HG03571 (cell line): Measurements from ENCODE around the gene DNLZ.
"Not testable (repeated sequence)": the region's sequence is repeated elsewhere in the genome, so short reads cannot be mapped to it uniquely, and the experiment has no call there.

Source experiments
- ATAC-seq: cut with Tn5 transposase; IDR thresholded peaks from one replicate; pipeline ENCODE4 v1.9.1; 2021; ENCODE audit not compliant: unreplicated experiment

DNLZ gene

DNA sequence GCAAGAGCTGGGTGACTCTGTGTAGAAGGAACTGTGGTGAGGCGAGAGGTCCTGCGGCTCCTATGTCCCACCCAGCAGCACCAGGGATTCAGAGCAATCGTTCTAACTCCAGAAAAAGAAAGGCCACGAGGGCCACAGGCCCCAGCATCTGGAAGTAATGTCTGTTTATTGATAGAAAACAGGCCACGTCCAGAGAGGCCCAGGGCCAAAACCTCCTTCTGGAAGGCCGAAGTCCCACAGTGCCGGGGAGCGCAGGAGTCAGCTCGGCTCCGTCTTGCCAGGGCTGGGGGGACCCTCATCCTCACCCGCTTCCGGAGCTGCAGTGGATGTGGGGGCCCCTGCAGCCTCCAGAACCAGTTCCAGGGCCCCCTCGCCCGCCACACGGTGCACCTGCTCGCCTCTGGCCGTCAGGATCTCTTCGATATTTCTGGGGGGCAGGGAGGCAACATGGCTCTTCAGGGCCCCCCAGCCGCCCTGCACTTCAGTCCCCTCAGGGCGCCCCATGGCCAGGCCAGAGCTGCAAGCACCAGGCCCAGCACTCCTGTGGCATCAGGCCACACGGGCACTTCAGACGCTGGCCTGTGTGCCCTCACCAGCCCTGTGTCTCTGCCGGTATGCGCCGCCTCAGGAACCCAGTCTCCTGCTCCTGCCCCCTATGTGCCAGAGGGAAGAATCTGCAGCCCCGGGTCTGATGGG, 1.6 kb downstream of the DNLZ start:
- no peak for ATAC-seq

DNA sequence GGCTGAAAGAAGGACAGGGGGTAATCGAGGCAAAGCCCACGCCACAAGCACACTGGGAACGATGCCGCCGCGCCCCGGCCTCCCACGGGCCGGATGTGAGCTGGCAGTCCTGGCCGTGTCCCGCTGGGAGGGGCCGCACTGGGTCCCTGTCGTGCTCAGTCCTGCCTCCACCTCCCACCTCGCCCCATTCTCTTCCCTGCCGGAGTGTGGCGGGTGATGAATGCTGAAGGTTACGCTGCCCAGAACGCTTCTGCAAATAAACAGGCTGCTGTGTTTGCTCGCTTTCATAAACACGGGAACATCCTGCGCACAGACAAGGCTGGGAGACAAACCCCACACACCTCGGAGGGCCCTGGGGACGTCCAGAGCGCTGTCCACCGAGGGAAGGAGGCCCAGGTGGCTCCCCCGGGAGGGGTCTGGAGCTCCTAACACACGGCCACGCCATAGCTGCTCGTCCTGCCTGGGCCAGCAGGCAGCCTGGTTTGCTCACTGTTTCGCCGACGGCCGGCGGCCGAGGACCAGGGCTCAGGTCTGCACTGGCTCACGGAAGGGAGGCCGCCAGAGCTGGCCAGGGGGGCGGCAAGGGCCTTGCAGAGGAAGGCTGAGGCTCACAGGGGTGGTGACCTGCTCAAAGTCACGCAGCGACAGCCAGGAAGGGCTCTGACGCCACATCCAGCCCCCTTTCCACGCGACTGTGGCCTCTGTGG, 2.3 kb downstream of the DNLZ start:
- ATAC-seq, result no peak

DNA sequence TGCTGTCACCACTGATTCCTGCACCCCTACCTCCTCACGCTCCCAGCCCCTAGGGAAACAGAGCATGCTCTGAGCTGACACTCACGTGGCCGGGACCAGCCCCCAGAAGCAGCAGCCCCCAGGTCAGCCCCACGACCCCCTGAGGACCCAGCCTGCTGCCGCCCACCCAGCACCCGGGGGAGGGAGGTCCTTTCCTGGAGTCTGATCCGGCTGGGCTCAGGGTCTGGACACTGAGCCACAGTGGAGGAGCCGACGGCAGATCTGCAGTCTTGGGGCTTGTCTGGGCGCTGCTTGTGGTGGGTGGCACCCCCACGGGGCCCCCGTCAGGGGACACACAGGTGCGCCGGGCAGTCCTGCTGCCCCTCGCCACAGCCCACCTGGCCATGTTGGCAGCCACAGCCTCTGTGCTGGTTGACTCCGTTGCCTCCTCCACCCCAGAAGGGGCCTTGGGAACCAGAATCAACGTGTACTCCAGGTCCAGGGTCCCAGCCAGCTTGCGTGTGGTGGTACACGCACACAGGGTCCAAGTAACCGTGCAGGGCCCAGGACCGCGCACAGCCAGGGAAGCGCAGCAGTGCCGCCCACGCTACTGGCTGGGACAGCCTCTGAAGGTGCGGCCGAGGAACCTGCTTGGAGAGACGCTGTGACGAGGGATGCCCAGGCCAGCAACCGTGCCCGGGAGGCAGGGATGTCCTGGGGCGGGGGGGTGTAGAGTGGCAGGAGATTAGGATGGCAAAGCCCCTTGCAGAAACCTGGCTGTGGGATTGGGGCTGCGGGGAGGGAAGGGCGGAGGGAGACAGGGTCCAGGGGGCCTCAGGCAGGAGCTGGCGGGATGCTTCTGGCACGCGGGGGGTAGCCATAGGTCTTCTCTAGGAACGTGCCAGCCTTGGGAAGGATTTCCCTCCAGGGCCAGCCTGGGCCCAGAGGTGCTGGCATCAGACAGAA, 3.5 kb downstream of the DNLZ start:
- ATAC-seq, result no peak

DNA sequence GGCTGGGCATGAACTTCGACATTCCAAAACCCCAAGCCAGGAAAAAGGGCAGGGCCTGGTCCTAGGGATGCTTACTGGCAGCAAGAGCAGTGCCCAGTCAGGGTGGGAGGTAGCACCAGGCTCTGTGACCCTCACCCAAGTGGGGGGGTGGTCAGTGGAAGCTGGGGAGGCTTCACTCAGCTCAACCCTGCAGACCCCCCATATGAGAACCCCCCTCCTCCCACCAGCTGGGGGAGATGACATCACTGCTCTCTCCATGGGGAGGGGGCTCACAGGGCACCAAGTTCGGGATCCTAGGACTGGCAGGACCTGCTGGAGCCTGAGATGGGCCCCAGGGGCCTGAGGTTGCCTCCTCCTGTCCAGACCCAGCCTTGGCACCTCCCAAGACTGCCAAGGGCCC, 4.7 kb downstream of the DNLZ start:
- no peak for ATAC-seq

DNA sequence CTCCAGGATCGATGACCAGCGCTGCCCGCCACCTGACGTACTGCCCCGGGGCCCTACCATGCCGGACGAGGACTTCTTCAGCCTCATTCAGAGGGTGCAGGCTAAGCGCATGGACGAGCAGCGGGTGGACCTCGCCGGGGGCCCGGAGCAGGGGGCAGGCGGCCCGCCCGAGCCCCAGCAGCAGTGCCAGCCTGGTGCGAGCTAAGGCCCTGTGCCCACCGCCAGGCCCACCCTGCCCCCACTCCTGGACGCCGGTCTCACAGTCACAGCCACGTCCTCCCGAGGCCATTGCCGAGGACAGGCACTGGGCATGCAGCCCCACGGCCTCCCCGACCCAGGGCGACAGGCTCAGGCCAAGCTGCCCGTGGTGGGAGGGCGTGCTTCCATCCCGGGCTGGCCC, 5.5 kb downstream of the DNLZ start:
- ATAC-seq, result no peak

DNA sequence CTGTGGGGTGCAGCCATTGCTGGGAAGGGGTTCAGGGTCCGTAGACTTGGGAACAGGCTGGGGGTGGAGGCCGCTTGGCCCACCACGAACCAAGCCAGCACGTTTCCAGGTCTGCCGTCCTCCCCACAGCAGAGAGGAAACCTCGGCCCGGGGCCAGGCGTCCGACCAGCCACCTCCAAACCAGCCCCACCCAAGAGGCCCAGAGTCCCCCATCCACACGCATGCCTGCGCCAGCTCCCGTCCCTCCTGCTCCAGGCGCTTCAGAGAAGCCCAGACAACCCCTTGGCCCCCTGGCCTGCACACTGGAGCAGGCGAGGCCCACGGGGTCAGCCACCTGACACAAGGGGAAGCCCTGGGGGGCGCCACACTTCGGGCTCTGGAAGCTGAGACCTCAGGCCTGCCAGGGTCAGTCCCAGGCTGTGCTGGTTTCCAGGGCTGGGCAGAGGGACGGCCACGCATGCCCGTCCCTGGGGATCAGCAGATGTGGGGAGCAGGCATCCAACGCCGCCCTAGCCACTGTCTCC, 6.3 kb downstream of the DNLZ start:
- ATAC-seq, result no peak

DNA sequence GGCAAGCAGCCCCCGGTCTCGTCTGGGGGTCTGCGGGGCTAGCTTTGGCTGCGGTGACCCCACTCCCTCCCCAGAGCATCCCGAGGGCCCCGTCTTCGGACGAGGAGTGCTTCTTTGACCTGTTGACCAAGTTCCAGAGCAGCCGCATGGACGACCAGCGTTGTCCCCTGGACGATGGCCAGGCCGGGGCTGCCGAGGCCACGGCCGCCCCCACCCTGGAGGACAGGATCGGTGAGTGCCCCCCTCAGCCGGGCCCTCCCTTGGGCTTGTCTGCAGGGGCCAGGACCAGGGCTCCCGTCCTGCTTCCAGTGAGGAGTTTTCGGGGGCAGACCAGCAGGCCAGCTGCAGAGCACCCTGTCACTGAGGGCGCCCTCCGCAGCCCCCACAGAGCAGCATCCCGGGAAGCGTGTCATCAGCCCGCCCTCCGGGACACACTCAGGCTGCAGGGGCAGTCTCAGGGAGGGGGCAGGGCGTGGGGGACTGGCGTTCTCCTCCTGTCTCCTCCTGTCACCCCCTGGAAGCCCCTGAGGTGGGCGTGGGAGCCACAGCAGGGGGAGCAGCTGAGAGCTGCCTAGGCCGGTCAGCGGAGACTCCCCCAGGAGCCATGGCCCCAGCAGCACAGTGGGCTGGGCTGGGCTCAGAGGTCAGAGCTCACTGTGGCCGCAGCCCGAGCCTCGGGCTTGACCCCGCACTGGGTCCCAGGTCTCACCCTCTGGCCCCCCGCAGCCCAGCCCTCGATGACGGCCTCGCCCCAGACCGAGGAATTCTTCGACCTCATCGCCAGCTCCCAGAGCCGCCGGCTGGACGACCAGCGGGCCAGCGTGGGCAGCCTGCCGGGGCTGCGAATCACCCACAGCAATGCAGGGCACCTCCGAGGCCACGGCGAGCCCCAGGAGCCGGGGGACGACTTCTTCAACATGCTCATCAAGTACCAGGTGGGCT, 7.7 kb downstream of the DNLZ start:
- ATAC-seq, result no peak

DNA sequence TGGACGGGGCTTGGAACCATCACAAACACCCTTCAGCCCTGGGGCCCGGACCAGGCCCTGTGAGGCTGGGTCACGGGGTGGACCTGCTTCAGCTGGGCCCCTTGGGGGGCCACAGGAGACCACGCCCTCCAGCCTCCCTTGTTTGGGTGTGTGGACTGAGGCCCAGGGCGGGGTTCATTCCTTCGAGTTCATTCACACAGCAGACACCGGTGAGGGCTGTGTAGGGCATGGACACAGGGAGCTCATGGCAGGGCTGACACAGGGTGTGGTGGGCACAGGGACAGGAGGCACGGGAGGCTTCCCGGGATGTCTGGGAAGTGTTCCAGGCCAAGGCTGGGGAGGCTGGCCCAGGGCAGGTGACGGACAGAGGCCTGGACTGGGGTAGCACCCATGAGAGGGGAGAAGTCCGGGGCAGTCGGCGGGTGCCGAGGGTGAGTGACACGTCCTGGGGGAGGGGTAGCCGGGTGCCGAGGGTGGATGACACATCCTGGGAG, 8.9 kb downstream of the DNLZ start:
- no peak for ATAC-seq

DNA sequence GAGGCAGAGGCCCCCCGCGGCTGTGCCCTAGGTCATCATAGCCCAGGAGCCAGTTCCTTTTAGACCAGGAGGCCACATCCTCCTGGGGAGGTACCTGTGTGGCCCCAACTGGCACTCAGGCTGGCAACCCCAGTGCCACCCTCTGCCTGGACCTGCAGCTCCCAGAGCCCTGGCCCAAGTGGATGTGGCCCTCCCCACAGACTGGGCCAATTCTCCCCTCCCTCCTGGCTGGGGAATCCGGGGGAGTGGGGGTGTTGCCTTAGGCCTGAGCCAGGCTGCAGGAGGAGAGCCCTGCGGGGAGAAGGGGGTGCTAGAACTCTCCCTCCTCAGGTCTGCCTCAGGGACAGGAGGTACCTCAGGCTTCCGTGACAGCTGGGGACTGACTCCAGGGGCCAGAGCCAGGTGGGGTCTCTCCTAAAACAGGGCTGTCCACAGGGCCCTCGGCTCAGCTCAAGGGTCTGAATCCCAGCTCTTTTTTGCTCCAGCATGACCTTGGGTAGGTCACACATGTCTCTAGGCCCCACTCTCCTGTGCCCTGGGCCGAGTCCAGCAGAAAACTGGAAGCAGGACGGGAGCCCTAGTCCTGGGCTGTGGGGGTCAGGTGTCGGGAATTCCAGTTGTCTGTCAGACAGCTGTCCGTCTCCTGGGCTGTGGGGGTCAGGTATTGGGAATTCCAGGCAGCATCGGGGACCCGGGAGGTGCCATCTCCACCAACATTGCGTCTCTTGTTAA, 9.6 kb downstream of the DNLZ start:
- no peak for ATAC-seq

DNA sequence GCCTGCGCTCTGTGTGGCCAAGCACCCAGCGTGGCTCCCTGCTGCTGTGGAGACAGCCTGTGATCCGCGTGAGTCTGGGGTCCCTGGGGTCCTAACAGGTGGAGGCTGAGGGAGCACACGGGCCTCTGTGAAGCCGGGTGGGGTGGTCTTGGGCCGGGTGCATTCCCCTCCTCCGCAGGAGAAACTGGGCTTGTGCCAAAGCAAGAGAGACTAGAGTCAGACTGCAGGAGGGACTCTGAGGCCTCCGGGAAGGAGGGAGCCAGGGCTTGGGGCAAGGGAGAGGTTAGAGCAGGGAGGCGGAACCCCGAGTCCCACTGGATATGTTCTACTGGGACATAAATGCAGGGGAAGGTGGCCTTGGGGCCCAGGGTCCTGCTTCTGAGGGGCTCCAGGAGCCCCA, 10.5 kb downstream of the DNLZ start:
- no peak for ATAC-seq

DNA sequence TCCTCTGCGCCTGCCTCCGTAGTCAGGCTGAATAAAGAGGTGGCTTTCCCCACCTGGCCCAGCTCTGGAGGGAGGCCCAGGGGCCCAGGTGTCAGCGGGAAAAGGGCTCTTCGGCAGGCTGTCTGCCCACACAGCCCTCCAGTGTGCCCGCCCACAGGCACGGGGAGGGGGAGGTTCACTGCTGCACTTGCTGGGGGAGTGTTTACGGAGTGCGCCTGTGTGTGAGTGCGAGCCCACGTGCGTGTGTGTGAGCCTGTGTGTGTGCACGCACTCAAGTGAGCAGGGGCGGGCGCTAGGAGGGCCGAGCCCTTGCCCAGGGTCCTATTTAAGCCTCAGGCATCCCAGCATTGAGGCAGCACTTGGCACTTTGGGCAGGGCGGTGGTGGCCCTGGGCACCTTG, 10.9 kb downstream of the DNLZ start:
- no peak for ATAC-seq

DNA sequence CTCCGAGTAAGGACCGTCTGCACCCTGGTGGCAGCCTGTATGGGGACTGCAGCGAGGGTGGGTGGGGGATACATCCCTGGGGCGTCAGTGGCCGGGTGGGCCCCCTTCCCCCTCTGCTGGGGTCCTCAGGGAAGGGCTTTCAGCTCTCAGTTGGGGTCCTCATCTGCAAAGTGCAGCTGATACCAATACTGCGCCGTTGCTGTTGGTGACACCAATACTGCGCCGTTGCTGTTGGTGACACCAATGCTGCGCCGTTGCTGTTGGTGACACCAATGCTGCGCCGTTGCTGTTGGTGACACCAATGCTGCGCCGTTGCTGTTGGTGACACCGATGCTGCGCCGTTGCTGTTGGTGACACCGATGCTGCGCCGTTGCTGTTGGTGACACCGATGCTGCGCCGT, 11.7 kb downstream of the DNLZ start:
- ATAC-seq, result not testable (repeated sequence)

DNA sequence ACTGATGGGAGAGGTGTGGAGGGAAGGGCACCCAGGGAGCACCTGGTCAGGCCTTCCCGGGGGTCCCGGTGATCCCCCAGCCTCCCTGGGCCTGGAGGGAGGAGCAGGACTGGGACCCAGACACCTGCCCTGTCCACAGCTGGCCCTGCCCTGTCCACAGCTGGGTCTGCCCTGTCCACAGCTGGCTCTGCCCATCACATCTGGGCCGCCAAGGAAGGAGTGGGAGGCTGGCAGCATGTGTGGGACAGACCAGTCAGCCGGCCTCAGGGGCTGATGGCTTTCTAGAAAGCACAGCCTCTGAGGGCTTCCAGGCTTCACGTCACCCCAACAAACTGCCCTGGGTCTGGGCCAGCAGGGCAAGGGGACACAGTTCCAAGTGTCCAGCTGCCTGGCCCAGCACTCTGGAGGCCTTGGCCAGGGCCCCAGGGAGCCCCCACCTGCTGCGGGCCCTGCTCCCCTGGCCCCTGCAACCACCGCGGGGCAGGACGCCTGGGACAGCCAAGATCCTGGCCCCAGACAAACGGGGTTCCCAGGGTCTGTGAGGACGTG, 12.2 kb downstream of the DNLZ start:
- no peak for ATAC-seq

DNA sequence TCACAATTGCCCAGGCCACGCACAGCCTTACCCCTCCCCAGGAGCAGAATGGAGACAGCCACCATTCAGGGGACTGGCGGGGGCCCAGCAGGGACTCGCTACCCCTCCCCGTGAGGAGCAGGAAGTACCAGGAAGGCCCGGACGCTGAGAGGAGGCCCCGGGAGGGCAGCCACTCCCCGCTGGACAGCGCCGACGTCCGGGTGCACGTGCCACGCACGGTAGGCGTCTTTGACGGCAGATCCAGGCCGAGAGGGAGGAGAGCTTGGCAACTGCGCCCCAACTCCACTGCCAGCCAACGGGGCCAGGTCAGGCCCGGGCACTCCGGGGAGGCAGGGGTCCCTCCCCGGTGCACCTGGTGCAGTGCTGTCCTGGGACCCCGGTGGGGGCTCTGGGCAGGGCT, 14.0 kb downstream of the DNLZ start:
- no peak for ATAC-seq

DNA sequence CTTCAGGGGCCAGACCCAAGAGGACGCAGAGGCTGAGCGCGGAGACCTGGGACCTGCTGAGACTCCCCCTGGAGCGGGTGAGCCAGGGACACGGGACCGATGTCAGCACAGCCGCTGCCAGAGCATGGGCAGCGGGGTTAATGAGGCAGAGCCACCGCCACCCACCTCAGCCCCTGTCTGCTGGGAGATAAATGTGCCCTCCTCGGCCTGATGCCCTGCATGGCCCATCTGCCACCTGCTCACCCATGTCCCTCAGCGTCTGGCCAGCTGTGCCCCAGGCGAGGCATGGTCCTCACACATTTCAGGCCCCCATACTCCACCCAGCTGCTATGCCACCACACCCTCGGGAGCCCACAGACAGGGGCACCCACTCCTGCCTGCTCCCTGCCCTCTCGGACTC, 14.9 kb downstream of the DNLZ start:
- no peak for ATAC-seq

DNA sequence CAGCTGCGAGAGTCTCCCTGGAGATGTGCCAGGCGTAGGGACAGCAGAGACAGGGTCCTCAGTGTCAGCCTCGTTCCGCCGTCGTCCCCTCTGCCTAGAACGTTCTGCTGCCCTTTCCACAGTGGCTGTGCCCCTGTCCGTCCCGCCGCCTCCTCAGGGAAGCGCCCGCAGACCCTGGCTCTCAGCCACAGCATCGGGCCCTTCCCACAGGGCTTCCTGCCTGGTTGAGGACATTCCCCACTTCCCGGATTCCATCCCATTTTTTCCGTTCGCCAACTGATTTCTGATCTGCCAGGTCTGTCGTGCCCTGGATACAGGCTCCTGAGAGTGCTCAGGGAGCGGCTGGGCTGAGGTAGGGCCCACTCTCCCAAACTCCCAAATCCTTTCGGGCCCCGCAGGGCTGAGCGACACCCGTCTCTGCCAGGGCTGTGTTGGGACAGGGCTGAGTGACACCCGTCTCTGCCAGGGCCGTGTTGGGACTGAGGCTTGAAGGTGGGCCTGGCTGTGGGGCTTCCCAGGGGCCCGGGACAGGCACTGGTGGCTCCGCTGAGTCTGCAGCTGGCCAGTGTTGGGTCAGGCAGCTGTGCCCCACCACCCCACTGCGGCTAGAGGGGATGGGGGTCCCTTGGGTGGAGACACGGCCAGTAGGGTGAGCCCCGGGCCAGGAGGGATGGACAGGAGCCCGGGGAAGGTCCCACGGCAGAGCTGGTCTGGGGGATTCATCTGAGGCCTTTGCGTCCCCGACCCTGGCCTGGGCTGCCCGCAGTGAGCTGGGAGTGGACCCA, 15.9 kb downstream of the DNLZ start:
- no peak for ATAC-seq

DNA sequence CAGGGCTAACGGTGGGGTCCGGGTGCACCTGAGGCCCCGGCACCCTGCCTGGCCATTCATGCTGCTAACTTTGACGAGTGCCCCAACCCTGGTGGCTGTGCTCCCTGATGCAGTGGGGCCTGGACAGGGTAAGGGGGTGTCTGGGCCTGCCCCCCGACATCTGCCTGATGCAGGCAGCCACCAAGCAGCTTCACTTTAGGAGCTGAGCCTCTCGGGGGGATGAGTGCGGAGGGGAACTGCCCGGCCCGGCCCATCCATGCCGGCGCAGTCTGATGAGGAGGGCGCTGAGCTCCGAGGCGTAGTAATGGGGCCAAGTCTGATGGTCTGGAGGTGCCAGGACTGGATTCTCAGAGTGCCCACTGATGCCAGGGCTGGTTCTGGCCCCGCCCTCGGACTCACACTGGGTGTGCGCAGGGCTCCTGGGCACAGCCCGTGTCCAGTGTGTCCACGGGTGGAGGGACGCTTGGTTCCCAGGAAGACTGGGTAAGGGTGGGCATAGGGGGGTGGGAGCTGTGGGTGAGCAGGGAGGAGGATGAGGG, 16.5 kb downstream of the DNLZ start:
- no peak for ATAC-seq

DNA sequence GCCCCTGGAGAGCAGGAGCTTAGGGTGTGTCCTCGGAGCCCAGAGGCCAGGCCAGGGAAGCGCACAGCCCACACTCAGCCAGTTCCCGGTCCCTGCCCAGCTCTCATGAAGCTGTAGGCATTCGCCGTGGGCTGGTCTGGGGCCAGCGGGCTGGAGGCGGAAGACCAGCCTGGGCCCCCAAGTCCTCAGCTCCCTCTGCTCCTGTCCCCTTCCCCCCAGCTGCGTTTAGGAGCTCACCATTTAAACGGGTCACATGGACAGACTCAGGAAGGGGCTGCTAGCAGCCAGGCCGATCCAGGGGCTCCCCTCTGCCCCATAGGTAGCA, 17.4 kb downstream of the DNLZ start:
- no peak for ATAC-seq
